GM12878 (cell line): ENCODE data around the gene LMTK3. TPM values are rescaled to one million over a fixed set of nuclear protein-coding genes. Genes with fewer than 3 reads are reported as not detected.

Experiments used
- ATAC-seq: fragments of 200-7000 bp; cut with Tn5 transposase; 3 replicates; pipeline ENCODE4 v1.9.1; 2020; ENCODE audit warnings: mild to moderate bottlenecking, moderate library complexity
- BruUV-seq: library from RNA; stranded (reverse); fragments of 400-500 nt; replicated peaks from 2 replicates; lab custom pipeline; 2021; lab: Mats Ljungman, UMichigan
- CTCF ChIA-PET: fragments of 300-600 bp; sonication (Branson Sonifier 250); formaldehyde crosslinking; extraction: SDS; loops from one replicate; lab custom pipeline; 2021; ENCODE audit warnings: inconsistent platforms; lab: Yijun Ruan, JAX
- POLR2A ChIA-PET: fragments of 350-600 bp; formaldehyde crosslinking; extraction: SDS; loops from one replicate; lab custom pipeline; 2021; ENCODE audit warnings: inconsistent platforms; lab: Charles Lee
- RAD21 ChIA-PET: fragments of 300-600 bp; sonication (Branson Sonifier 250); formaldehyde crosslinking; loops from one replicate; lab custom pipeline; 2023; ENCODE audit warnings: antibody characterized with exemption; ENCODE audit not compliant: unreplicated experiment; lab: Charles Lee
- SMC1A ChIA-PET: fragments of 300-600 bp; sonication (Branson Sonifier 250); formaldehyde crosslinking; loops from one replicate; lab custom pipeline; 2023; ENCODE audit not compliant: unreplicated experiment, uncharacterized antibody; lab: Charles Lee
- DNase-seq: peaks from one replicate; pipeline ENCODE4 v3.0.0-alpha.2; 2011; ENCODE audit warnings: low read depth, low spot score
- FAIRE-seq: peaks from 3 replicates; lab custom pipeline; 2011; peaks lifted over from hg19 to GRCh38; lab: Jason Lieb, UNC
- H2AFZ ChIP-seq: 2 replicates; pipeline ENCODE4 v1.6.0; 2011; ENCODE audit warnings: low read depth, low read length, control low read depth; ENCODE audit not compliant: control insufficient read depth
- H3K27ac ChIP-seq: 2 replicates; pipeline ENCODE4 v1.5.1; 2011; ENCODE audit warnings: control low read depth; ENCODE audit not compliant: control insufficient read depth, insufficient read depth
- H3K27me3 ChIP-seq, 2 experiments: replicated peaks in 1 of 2; 2 replicates each; pipeline versions ENCODE4 v1.6.0 to v1.6.1; 2011; ENCODE audit warnings: low read length in 1 of 2; ENCODE audit not compliant: control insufficient read depth in 2 of 2, insufficient read depth in 2 of 2
- H3K36me3 ChIP-seq, 2 experiments: 2 replicates each; pipeline ENCODE4 v1.5.1; 2011; ENCODE audit warnings: low read length in 1 of 2; ENCODE audit not compliant: control insufficient read depth in 2 of 2, insufficient read depth in 2 of 2
- H3K4me1 ChIP-seq: 2 replicates; pipeline ENCODE4 v1.6.1; 2011; ENCODE audit warnings: mild to moderate bottlenecking, low read length, moderate library complexity, mixed read lengths; ENCODE audit not compliant: control insufficient read depth, insufficient read depth
- H3K4me2 ChIP-seq: 2 replicates; pipeline ENCODE4 v1.6.0; 2011; ENCODE audit warnings: control low read depth; ENCODE audit not compliant: control insufficient read depth, insufficient read depth
- H3K4me3 ChIP-seq: fragments of 200-600 bp; sonication (generic); 2 replicates; pipeline ENCODE4 v1.5.1; 2016
- H3K79me2 ChIP-seq: 2 replicates; pipeline ENCODE4 v1.6.0; 2011; ENCODE audit warnings: low read length; ENCODE audit not compliant: control insufficient read depth, insufficient read depth
- H3K9ac ChIP-seq: 2 replicates; pipeline ENCODE4 v1.8.0; 2011; ENCODE audit warnings: low read length, control low read depth, mixed read lengths; ENCODE audit not compliant: control insufficient read depth, insufficient read depth
- H3K9me3 ChIP-seq: replicated peaks from 3 replicates; pipeline ENCODE4 v1.5.1; 2011; ENCODE audit warnings: mild to moderate bottlenecking, low read length; ENCODE audit not compliant: control insufficient read depth, insufficient read depth
- H4K20me1 ChIP-seq: 2 replicates; pipeline ENCODE4 v1.6.0; 2011; ENCODE audit not compliant: control insufficient read depth, insufficient read depth
- BHLHE40 ChIP-seq, 2 experiments: fragments of 450-650 bp in 1 of 2; IDR thresholded peaks; 2 replicates each; pipeline ENCODE4 v1.6.1; 2011 to 2017; ENCODE audit warnings: low read depth in 2 of 2, borderline replicate concordance in 1 of 2, improper control_type of control experiment in 1 of 2, low read length in 1 of 2, mild to moderate bottlenecking in 1 of 2
- CBX5 ChIP-seq: sonication (generic); IDR thresholded peaks from 2 replicates; pipeline ENCODE4 v1.6.1; 2016; ENCODE audit warnings: low read depth, moderate library complexity, mild to moderate bottlenecking, inconsistent platforms
- CHD1 ChIP-seq: IDR thresholded peaks from 2 replicates; pipeline ENCODE4 v1.6.1; 2012; ENCODE audit warnings: low read depth, low read length, improper control_type of control experiment
- CHD4 ChIP-seq: fragments of 200-600 bp; sonication (generic); IDR thresholded peaks from 2 replicates; pipeline ENCODE4 v1.6.1; 2016; ENCODE audit warnings: mild to moderate bottlenecking
- CUX1 ChIP-seq: IDR thresholded peaks from 2 replicates; pipeline ENCODE4 v1.6.1; 2012; ENCODE audit warnings: improper control_type of control experiment, low read depth, low read length; ENCODE audit not compliant: insufficient replicate concordance
- EED ChIP-seq: sonication (generic); IDR thresholded peaks from 2 replicates; pipeline ENCODE4 v1.6.1; 2016; ENCODE audit warnings: antibody characterized with exemption, low read depth
- KLF5 ChIP-seq: fragments of 450-650 bp; IDR thresholded peaks from 2 replicates; pipeline ENCODE4 v1.6.1; 2014; ENCODE audit warnings: mild to moderate bottlenecking; ENCODE audit not compliant: partially characterized antibody
- NFIC ChIP-seq: IDR thresholded peaks from 2 replicates; pipeline ENCODE4 v1.6.1; 2012; ENCODE audit warnings: low read depth, mild to moderate bottlenecking, inconsistent platforms, low read length, moderate library complexity
- NFYA ChIP-seq: IDR thresholded peaks from 2 replicates; pipeline ENCODE4 v1.6.1; 2011; ENCODE audit warnings: low read depth, mild to moderate bottlenecking, low read length, improper control_type of control experiment, borderline replicate concordance
- SUPT20H ChIP-seq: IDR thresholded peaks from 2 replicates; pipeline ENCODE4 v1.6.1; 2011; ENCODE audit warnings: low read depth, mild to moderate bottlenecking, low read length, moderate library complexity, borderline replicate concordance; ENCODE audit not compliant: control insufficient read depth
- WGBS: methylation state at CpG from one replicate; pipeline ENCODE4 v1.1.6; 2016; ENCODE audit warnings: low lambda C conversion rate; ENCODE audit not compliant: insufficient replicate concordance, insufficient coverage; ENCODE audit errors: missing lambda C conversion rate; 5-methylcytosine and 5-hydroxymethylcytosine counted together
- in situ Hi-C: fragments of 300-500 bp; cut with MboI; formaldehyde crosslinking; loops from 9 replicates; pipeline ENCODE4 v1.14.3; 2018; ENCODE audit warnings: mixed read lengths
- intact Hi-C: fragments of 100-400 bp; cut with micrococcal nuclease; formaldehyde crosslinking; loops from one replicate; pipeline ENCODE4 v1.14.2; 2022; ENCODE audit not compliant: unreplicated experiment
- polyA plus RNA-seq, 11 experiments: library from polyadenylated mRNA; depleted of rRNA in 4 of 11; unstranded in 6 of 11; stranded (reverse) in 5 of 11; fragments of >200 nt; fragmentation: Nextera tagmentation in 4 of 11; fragmentation: Illumina TruSeq in 1 of 11; extraction: Ambion mirVana in 4 of 11; extraction: Trizol in 1 of 11; gene quantifications; 1 replicate in 1 of 11; 2 replicates in 10 of 11; pipeline versions ENCODE4 v1.2.1 to v1.2.3, GENCODE V29; 2011 to 2016; ENCODE audit warnings: inconsistent platforms in 2 of 11, missing spikeins in 2 of 11, low read depth in 1 of 11
- total RNA-seq, 4 experiments: library from RNA; depleted of rRNA in 3 of 4; stranded (reverse); fragments of >200 nt in 3 of 4; fragmentation: Illumina TruSeq in 1 of 4; extraction: Trizol in 1 of 4; gene quantifications; 2 replicates each; pipeline versions ENCODE4 v1.2.1 to v1.2.3, GENCODE V29; 2013 to 2021
- TF ChIP-seq, protein P1 (sequence below): fragments of 450-650 bp; IDR thresholded peaks from 2 replicates; pipeline ENCODE4 v1.6.1; 2017; ENCODE audit warnings: mild to moderate bottlenecking, moderate library complexity
- TF ChIP-seq, protein P2 (sequence below): fragments of 450-650 bp; IDR thresholded peaks from 2 replicates; pipeline ENCODE4 v1.6.1; 2016; ENCODE audit warnings: mild to moderate bottlenecking

The LMTK3 gene
- total and polyA plus RNA-seq, 10 of the 15 experiments (the other 5 are each of a cell fraction or from before 2014, with no cell fraction given) = under 0.01 to 0.28 (median 0.04) TPM; not detected in 3

GRCh38 chr19:48444936-48445200 lies 66.8 kb downstream of the LMTK3 start:
- Histone ChIP-seq H3K9me3 (no peaks in the 10 kb centered on the region), H3K27me3 (peaks cover 0 to 1% of the 10 kb centered on the region in 2 experiments; a peak in 1 of 4 replicates), H3K4me2 (peak overlapping the region; percentile 88), H3K79me2 (peaks cover 17% of the 10 kb centered on the region), H3K9ac (peak overlapping the region; percentile 79), H3K4me1 (peaks cover 25% of the 10 kb centered on the region), H3K27ac (no peak overlapping the region), H3K36me3 (peaks cover 2 to 8% of the 10 kb centered on the region in 2 experiments), H3K4me3 (peak overlapping the region; percentile 87), H4K20me1 (no peaks in the 10 kb centered on the region), H2AFZ (peak overlapping the region; percentile 84)
- ChIA-PET CTCF (interaction anchor here (0.6 to 3.3 kb wide), 5 partner anchors 24 to 1408 kb away, joined by 3 to 18 read pairs (median 4); partner anchors contain the start of gene KDELR1), SMC1A (interaction anchor here (0.8 to 1.8 kb wide), 4 partner anchors 25 to 131 kb away, joined by 3 to 8 read pairs (median 4); partner anchors contain the start of gene KDELR1), RAD21 (interaction anchor here (0.5 to 1.7 kb wide), 5 partner anchors 45 to 139 kb away, joined by 3 to 10 read pairs (median 4); partner anchors contain the start of gene KDELR1), POLR2A (interaction anchor here (0.6 to 1.0 kb wide), 3 partner anchors 23 to 81 kb away, joined by 3 to 8 read pairs (median 4); partner anchors contain the start of genes SYNGR4 and TMEM143)
- intact Hi-C loops = loop anchor here (1.0 kb wide), 1 partner anchor 94 kb away; no protein-coding TSS in a partner anchor
- DNase-seq (no peak), ATAC-seq (no peak), FAIRE-seq (no peak)
- in situ Hi-C loops = no loop called here
- WGBS = 0% methylated on average over 3 of the region's 3 CpGs
- BruUV-seq = TSS peak; percentile 88
- no peak for TF ChIP-seq CHD1
- no peak for TF ChIP-seq NFIC
- no peak for TF ChIP-seq CUX1
- TF ChIP-seq, protein P1, sequence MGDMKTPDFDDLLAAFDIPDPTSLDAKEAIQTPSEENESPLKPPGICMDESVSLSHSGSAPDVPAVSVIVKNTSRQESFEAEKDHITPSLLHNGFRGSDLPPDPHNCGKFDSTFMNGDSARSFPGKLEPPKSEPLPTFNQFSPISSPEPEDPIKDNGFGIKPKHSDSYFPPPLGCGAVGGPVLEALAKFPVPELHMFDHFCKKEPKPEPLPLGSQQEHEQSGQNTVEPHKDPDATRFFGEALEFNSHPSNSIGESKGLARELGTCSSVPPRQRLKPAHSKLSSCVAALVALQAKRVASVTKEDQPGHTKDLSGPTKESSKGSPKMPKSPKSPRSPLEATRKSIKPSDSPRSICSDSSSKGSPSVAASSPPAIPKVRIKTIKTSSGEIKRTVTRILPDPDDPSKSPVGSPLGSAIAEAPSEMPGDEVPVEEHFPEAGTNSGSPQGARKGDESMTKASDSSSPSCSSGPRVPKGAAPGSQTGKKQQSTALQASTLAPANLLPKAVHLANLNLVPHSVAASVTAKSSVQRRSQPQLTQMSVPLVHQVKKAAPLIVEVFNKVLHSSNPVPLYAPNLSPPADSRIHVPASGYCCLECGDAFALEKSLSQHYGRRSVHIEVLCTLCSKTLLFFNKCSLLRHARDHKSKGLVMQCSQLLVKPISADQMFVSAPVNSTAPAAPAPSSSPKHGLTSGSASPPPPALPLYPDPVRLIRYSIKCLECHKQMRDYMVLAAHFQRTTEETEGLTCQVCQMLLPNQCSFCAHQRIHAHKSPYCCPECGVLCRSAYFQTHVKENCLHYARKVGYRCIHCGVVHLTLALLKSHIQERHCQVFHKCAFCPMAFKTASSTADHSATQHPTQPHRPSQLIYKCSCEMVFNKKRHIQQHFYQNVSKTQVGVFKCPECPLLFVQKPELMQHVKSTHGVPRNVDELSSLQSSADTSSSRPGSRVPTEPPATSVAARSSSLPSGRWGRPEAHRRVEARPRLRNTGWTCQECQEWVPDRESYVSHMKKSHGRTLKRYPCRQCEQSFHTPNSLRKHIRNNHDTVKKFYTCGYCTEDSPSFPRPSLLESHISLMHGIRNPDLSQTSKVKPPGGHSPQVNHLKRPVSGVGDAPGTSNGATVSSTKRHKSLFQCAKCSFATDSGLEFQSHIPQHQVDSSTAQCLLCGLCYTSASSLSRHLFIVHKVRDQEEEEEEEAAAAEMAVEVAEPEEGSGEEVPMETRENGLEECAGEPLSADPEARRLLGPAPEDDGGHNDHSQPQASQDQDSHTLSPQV = no peak
- TF ChIP-seq NFYA = no peak
- TF ChIP-seq CBX5 = no peak
- TF ChIP-seq, protein P2, sequence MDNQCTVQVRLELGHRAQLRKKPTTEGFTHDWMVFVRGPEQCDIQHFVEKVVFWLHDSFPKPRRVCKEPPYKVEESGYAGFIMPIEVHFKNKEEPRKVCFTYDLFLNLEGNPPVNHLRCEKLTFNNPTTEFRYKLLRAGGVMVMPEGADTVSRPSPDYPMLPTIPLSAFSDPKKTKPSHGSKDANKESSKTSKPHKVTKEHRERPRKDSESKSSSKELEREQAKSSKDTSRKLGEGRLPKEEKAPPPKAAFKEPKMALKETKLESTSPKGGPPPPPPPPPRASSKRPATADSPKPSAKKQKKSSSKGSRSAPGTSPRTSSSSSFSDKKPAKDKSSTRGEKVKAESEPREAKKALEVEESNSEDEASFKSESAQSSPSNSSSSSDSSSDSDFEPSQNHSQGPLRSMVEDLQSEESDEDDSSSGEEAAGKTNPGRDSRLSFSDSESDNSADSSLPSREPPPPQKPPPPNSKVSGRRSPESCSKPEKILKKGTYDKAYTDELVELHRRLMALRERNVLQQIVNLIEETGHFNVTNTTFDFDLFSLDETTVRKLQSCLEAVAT = no peak
- TF ChIP-seq CHD4 = no peak
- no peak for TF ChIP-seq SUPT20H
- TF ChIP-seq BHLHE40 (IDR thresholded peaks at IDR 0.05; ENCODE audit: borderline replicate concordance in 1 of 2, low read depth in 2 of 2, low read length in 1 of 2) = no peak
- no peak for TF ChIP-seq EED
- TF ChIP-seq KLF5 = no peak
